Measurements from ENCODE around the gene MPC1L. TPM values are rescaled to one million over a fixed set of nuclear protein-coding genes. Genes with fewer than 3 reads are reported as not detected.
"Not testable (repeated sequence)": the region's sequence is repeated elsewhere in the genome, so short reads cannot be mapped to it uniquely, and the experiment has no call there.

The MPC1L gene
- not detected in 3 replicates for total RNA-seq
- long read RNA-seq, result 0 reads

GRCh38 chrX:40623139-40623536 is at the start of gene MPC1L:
TSS of gene MPC1L (plus strand) at chrX:40623428. CDS start at chrX:40623566, 138 bp downstream.
- Mint-ChIP-seq H3K27me3 (ENCODE audit: low read depth) (no peaks in the 10 kb centered on the region), H3K4me1 (ENCODE audit: low read depth) (no peaks in the 10 kb centered on the region), H3K9me3 (ENCODE audit: low read depth) (peaks cover 3% of the 10 kb centered on the region), H3K27ac (ENCODE audit: unreplicated experiment) (no peak within 1 kb of the TSS), H3K36me3 (ENCODE audit: low read depth) (peaks cover 2% of the 10 kb centered on the region), H3K4me3 (ENCODE audit: unreplicated experiment) (no peak within 1 kb of the TSS)
- DNase-seq (ENCODE audit: low spot score), result no peak
- no peak for TF ChIP-seq CTCF (IDR thresholded peaks at IDR 0.05)

GRCh38 chrX:40573763-40574162 is 49.5 kb upstream of the MPC1L start:
- no peaks in the 10 kb centered on the region for H3K4me1 Mint-ChIP-seq (ENCODE audit: low read depth)
- DNase-seq (ENCODE audit: low spot score), result no peak
- peaks cover 3% of the 10 kb centered on the region for H3K9me3 Mint-ChIP-seq (ENCODE audit: low read depth)
- H3K36me3 Mint-ChIP-seq (ENCODE audit: low read depth), result no peaks in the 10 kb centered on the region
- no peak overlapping the region for H3K27ac Mint-ChIP-seq (ENCODE audit: unreplicated experiment)
- no peaks in the 10 kb centered on the region for H3K27me3 Mint-ChIP-seq (ENCODE audit: low read depth)
- peak; percentile 76 for TF ChIP-seq CTCF (IDR thresholded peaks at IDR 0.05)
- H3K4me3 Mint-ChIP-seq (ENCODE audit: unreplicated experiment), result no peak overlapping the region

- H3K27me3 Mint-ChIP-seq (ENCODE audit: low read depth); H3K27ac Mint-ChIP-seq (ENCODE audit: unreplicated experiment); H3K4me1 Mint-ChIP-seq (ENCODE audit: low read depth); DNase-seq (ENCODE audit: low spot score); H3K36me3 Mint-ChIP-seq (ENCODE audit: low read depth); H3K4me3 Mint-ChIP-seq (ENCODE audit: unreplicated experiment); H3K9me3 Mint-ChIP-seq (ENCODE audit: low read depth): not testable (repeated sequence)
Observed at GRCh38 chrX:40575411-40575810, 47.8 kb upstream of the MPC1L start.

GRCh38 chrX:40576291-40576690 is 46.9 kb upstream of the MPC1L start:
- DNase-seq (ENCODE audit: low spot score), result no peak
- H3K4me1 Mint-ChIP-seq (ENCODE audit: low read depth), result no peaks in the 10 kb centered on the region
- H3K27me3 Mint-ChIP-seq (ENCODE audit: low read depth), result no peaks in the 10 kb centered on the region
- no peak overlapping the region for H3K4me3 Mint-ChIP-seq (ENCODE audit: unreplicated experiment)
- no peaks in the 10 kb centered on the region for H3K36me3 Mint-ChIP-seq (ENCODE audit: low read depth)
- peaks cover 3% of the 10 kb centered on the region for H3K9me3 Mint-ChIP-seq (ENCODE audit: low read depth)
- H3K27ac Mint-ChIP-seq (ENCODE audit: unreplicated experiment), result no peak overlapping the region
- no peak for TF ChIP-seq CTCF (IDR thresholded peaks at IDR 0.05)

GRCh38 chrX:40578039-40578695 is 45.1 kb upstream of the MPC1L start:
- peaks cover 3% of the 10 kb centered on the region for H3K9me3 Mint-ChIP-seq (ENCODE audit: low read depth)

More at GRCh38 chrX:40578039-40578695, 45.1 kb upstream of the MPC1L start:
- Mint-ChIP-seq H3K4me1 (ENCODE audit: low read depth) (peaks cover 12% of the 10 kb centered on the region), H3K36me3 (ENCODE audit: low read depth) (no peaks in the 10 kb centered on the region), H3K27ac (ENCODE audit: unreplicated experiment) (no peak overlapping the region), H3K4me3 (ENCODE audit: unreplicated experiment) (no peak overlapping the region), H3K27me3 (ENCODE audit: low read depth) (no peaks in the 10 kb centered on the region)
- no peak for DNase-seq (ENCODE audit: low spot score)
- no peak for TF ChIP-seq CTCF (IDR thresholded peaks at IDR 0.05)

All from chondrocyte (in vitro differentiated cells).